ENCODE measurements around the gene ARFRP1.

- TF ChIP-seq CTCF (IDR thresholded peaks at IDR 0.05), result no peak
- TF ChIP-seq POLR2A (IDR thresholded peaks at IDR 0.05), result no peak
Measured at GRCh38 chr20:63678071-63678470, 29.7 kb downstream of the ARFRP1 start.
